Esophagus squamous epithelium (tissue), 4 donors: ENCODE measurements around the gene LIMS2.

Source experiments
- CTCF ChIP-seq, 6 experiments: fragments of 450-650 bp in 4 of 6; fragments of 200-600 bp in 2 of 6; sonication (generic) in 2 of 6; IDR thresholded peaks; one replicate each; pipeline ENCODE4 v1.5.1; 2016 to 2019; ENCODE audit warnings: antibody characterized with exemption in 6 of 6, mild to moderate bottlenecking in 4 of 6, moderate library complexity in 4 of 6
- POLR2A ChIP-seq, 4 donors: fragments of 450-650 bp; IDR thresholded peaks; one replicate each; pipeline ENCODE4 v1.6.1; 2017; ENCODE audit warnings: antibody characterized with exemption in 4 of 4, mild to moderate bottlenecking in 4 of 4, moderate library complexity in 3 of 4

GRCh38 chr2:127619203-127619590 lies 56.1 kb downstream of the LIMS2 start:
- TF ChIP-seq CTCF (IDR thresholded peaks at IDR 0.05), result no peak
- no peak for TF ChIP-seq POLR2A (IDR thresholded peaks at IDR 0.05)
